Esophagus muscularis mucosa (tissue), 3 donors: ENCODE results near the gene TXNDC11.
"Not testable (repeated sequence)": the region's sequence is repeated elsewhere in the genome, so short reads cannot be mapped to it uniquely, and the experiment has no call there.

ENCODE experiments used
- POLR2A ChIP-seq: fragments of 450-650 bp; IDR thresholded peaks from one replicate; pipeline ENCODE4 v1.6.1; 2017; ENCODE audit warnings: antibody characterized with exemption, moderate library complexity, mild to moderate bottlenecking, low read depth
- TF ChIP-seq, protein P1 (sequence below), 3 experiments: fragments of 200-600 bp in 2 of 3; fragments of 450-650 bp in 1 of 3; sonication (generic) in 2 of 3; IDR thresholded peaks; one replicate each; pipeline ENCODE4 v1.5.1; 2017 to 2019; ENCODE audit warnings: antibody characterized with exemption in 3 of 3, mild to moderate bottlenecking in 2 of 3, moderate library complexity in 1 of 3

DNA sequence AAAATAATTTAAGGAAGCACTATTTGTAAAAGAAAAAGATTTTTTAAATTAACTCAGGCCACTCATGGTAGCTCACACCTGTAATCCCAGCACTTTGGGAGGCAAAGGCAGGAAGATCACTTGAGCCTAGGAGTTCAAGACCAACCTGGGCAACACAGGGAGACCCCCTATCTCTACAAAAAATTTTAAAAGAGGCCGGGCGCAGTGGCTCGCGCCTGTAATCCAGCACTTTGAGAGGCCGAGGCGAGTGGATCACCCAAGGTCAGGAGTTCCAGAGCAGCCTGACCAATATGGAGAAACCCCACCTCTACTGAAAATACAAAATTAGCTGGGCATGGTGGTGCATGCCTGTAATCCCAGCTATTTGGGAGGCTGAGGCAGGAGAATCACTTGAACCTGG is 41.7 kb upstream of the TXNDC11 start:
- TF ChIP-seq, protein P1, sequence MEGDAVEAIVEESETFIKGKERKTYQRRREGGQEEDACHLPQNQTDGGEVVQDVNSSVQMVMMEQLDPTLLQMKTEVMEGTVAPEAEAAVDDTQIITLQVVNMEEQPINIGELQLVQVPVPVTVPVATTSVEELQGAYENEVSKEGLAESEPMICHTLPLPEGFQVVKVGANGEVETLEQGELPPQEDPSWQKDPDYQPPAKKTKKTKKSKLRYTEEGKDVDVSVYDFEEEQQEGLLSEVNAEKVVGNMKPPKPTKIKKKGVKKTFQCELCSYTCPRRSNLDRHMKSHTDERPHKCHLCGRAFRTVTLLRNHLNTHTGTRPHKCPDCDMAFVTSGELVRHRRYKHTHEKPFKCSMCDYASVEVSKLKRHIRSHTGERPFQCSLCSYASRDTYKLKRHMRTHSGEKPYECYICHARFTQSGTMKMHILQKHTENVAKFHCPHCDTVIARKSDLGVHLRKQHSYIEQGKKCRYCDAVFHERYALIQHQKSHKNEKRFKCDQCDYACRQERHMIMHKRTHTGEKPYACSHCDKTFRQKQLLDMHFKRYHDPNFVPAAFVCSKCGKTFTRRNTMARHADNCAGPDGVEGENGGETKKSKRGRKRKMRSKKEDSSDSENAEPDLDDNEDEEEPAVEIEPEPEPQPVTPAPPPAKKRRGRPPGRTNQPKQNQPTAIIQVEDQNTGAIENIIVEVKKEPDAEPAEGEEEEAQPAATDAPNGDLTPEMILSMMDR (IDR thresholded peaks at IDR 0.05): not testable (repeated sequence)
- not testable (repeated sequence) for TF ChIP-seq POLR2A
